Stomach (tissue), 9 donors: ENCODE results near the gene GPATCH1. TPM values are rescaled to one million over a fixed set of nuclear protein-coding genes. Genes with fewer than 3 reads are reported as not detected.

Source experiments
- DNase-seq, 2 donors: peaks; one replicate each; pipeline versions ENCODE4 v3.0.0 to v3.0.0-alpha.2; 2013 to 2019
- H3K27ac ChIP-seq, 5 donors: fragments of 200-600 bp in 4 of 5; sonication (generic) in 4 of 5; one replicate each; pipeline ENCODE4 v1.5.1; 2013 to 2019; ENCODE audit warnings: mild to moderate bottlenecking in 1 of 5, moderate library complexity in 1 of 5
- H3K27me3 ChIP-seq, 3 donors: fragments of 200-600 bp; sonication (generic); one replicate each; pipeline ENCODE4 v1.5.1; 2017 to 2019; ENCODE audit warnings: mixed run types in 1 of 3
- H3K36me3 ChIP-seq, 4 donors: fragments of 200-600 bp; sonication (generic); 1 replicate in 3 of 4; 2 replicates in 1 of 4; pipeline ENCODE4 v1.5.1; 2016 to 2019
- H3K4me1 ChIP-seq, 4 donors: fragments of 200-600 bp; sonication (generic); one replicate each; pipeline ENCODE4 v1.5.1; 2016 to 2019
- H3K4me3 ChIP-seq, 4 donors: fragments of 200-600 bp; sonication (generic) in 3 of 4; one replicate each; pipeline ENCODE4 v1.5.1; 2016 to 2019; ENCODE audit warnings: mild to moderate bottlenecking in 1 of 4
- H3K9me3 ChIP-seq, 4 donors: fragments of 200-600 bp; sonication (generic); one replicate each; pipeline ENCODE4 v1.5.1; 2016 to 2019
- CTCF ChIP-seq, 7 experiments: fragments of 450-650 bp in 4 of 7; fragments of 200-600 bp in 3 of 7; sonication (generic) in 3 of 7; IDR thresholded peaks; one replicate each; pipeline ENCODE4 v1.5.1; 2016 to 2019; ENCODE audit warnings: antibody characterized with exemption in 7 of 7, control low read depth in 2 of 7, mild to moderate bottlenecking in 1 of 7
- EP300 ChIP-seq: sonication (generic); formaldehyde crosslinking; IDR thresholded peaks from one replicate; pipeline ENCODE4 v1.6.1; 2017; ENCODE audit warnings: antibody characterized with exemption
- POLR2A ChIP-seq, 4 donors: fragments of 450-650 bp; IDR thresholded peaks; one replicate each; pipeline ENCODE4 v1.6.1; 2016; ENCODE audit warnings: antibody characterized with exemption in 4 of 4, control low read depth in 2 of 4, mild to moderate bottlenecking in 1 of 4, moderate library complexity in 1 of 4
- POLR2AphosphoS5 ChIP-seq, 3 donors: sonication (generic); formaldehyde crosslinking; IDR thresholded peaks; one replicate each; pipeline ENCODE4 v1.6.1; 2016; ENCODE audit warnings: antibody characterized with exemption in 3 of 3
- WGBS, 5 donors: extraction: QIAGEN DNeasy Blood & Tissue Kit in 3 of 5; methylation state at CpG; one replicate each; pipeline versions ENCODE4 v1.1.5 to v1.1.7; 2013 to 2018; 5-methylcytosine and 5-hydroxymethylcytosine counted together
- intact Hi-C: fragments of 100-400 bp; cut with DNase I; formaldehyde crosslinking; loops from one replicate; pipeline ENCODE4 v1.15.1; 2023; ENCODE audit warnings: low total_unique reads
- polyA plus RNA-seq, 3 donors: library from polyadenylated mRNA; stranded (reverse); fragments of 200-250 nt; gene quantifications; one replicate each; pipeline ENCODE4 v1.2.3, GENCODE V29; 2013
- total RNA-seq, 5 donors: library from RNA; depleted of rRNA; stranded (reverse); fragments of >200 nt; gene quantifications; one replicate each; pipeline versions ENCODE4 v1.1.0 to v1.2.3, GENCODE V29; 2014 to 2016
- donor health status: healthy with polysubstance abuse.
- donor health status: Bipolar disorder and iron deficiency.
- donor health status: healthy.

Gene GPATCH1
- total and polyA plus RNA-seq, 8 donors, result 1.2 to 31.5 (median 5.6) TPM

- no peak overlapping the region for H3K4me3 ChIP-seq
- no peaks in the 10 kb centered on the region for H3K4me1 ChIP-seq
- intact Hi-C loops, result no loop called here
- DNase-seq, result no peak
- H3K36me3 ChIP-seq, result peaks cover 53 to 100% (median 100%) of the 10 kb centered on the region in 4 donors
- TF ChIP-seq POLR2AphosphoS5 (IDR thresholded peaks at IDR 0.05), result no peak
- no peak for TF ChIP-seq POLR2A (IDR thresholded peaks at IDR 0.05)
- TF ChIP-seq EP300, result no peak
- no peak for TF ChIP-seq CTCF (IDR thresholded peaks at IDR 0.05)
- no peaks in the 10 kb centered on the region for H3K27me3 ChIP-seq
- H3K9me3 ChIP-seq, result no peaks in the 10 kb centered on the region
- no peak overlapping the region for H3K27ac ChIP-seq
- WGBS, 5 donors, result 73 to 80% (median 76%) methylated on average over 4 of the region's 4 CpGs
Observed at GRCh38 chr19:33114312-33114711, 33.3 kb downstream of the GPATCH1 start.

GRCh38 chr19:33117501-33117900 is 36.5 kb downstream of the GPATCH1 start:
- DNase-seq, result no peak
- no peaks in the 10 kb centered on the region for H3K9me3 ChIP-seq
- H3K27me3 ChIP-seq, result no peaks in the 10 kb centered on the region
- TF ChIP-seq POLR2A (IDR thresholded peaks at IDR 0.05), result no peak
- no peak for TF ChIP-seq CTCF (IDR thresholded peaks at IDR 0.05)
- no peak for TF ChIP-seq EP300
- no peak for TF ChIP-seq POLR2AphosphoS5 (IDR thresholded peaks at IDR 0.05)
- no peak overlapping the region for H3K27ac ChIP-seq
- no peak overlapping the region for H3K4me3 ChIP-seq
- intact Hi-C loops, result loop anchor here (5.0 kb wide), 1 partner anchor 140 kb away; no protein-coding TSS in a partner anchor
- H3K36me3 ChIP-seq, result peaks cover 39 to 93% (median 91%) of the 10 kb centered on the region in 4 donors
- 85 to 93% (median 89%) methylated on average over 8 of the region's 8 CpGs for WGBS, 5 donors
- H3K4me1 ChIP-seq, result no peaks in the 10 kb centered on the region

- intact Hi-C loops, result loop anchor here (5.0 kb wide), 1 partner anchor 141 kb away; no protein-coding TSS in a partner anchor
- Histone ChIP-seq H3K9me3 (no peaks in the 10 kb centered on the region), H3K36me3 (peaks cover 32 to 92% (median 89%) of the 10 kb centered on the region in 4 donors), H3K4me3 (no peak overlapping the region), H3K27me3 (no peaks in the 10 kb centered on the region), H3K4me1 (no peaks in the 10 kb centered on the region), H3K27ac (no peak overlapping the region)
- 92 to 96% (median 93%) methylated on average over 10 of the region's 10 CpGs for WGBS, 5 donors
- no peak for DNase-seq
- no peak for TF ChIP-seq CTCF (IDR thresholded peaks at IDR 0.05)
- TF ChIP-seq POLR2AphosphoS5 (IDR thresholded peaks at IDR 0.05), result no peak
Observed at GRCh38 chr19:33118643-33119042, 37.7 kb downstream of the GPATCH1 start.

- no peak for DNase-seq
Observed at GRCh38 chr19:33124207-33125098, 43.5 kb downstream of the GPATCH1 start.

More at GRCh38 chr19:33124207-33125098, 43.5 kb downstream of the GPATCH1 start:
- Histone ChIP-seq H3K27ac (no peak overlapping the region), H3K4me1 (peaks cover 0 to 5% (median 2%) of the 10 kb centered on the region in 4 donors), H3K9me3 (no peaks in the 10 kb centered on the region), H3K4me3 (no peak overlapping the region), H3K27me3 (no peaks in the 10 kb centered on the region), H3K36me3 (peaks cover 39 to 90% (median 82%) of the 10 kb centered on the region in 4 donors)
- no peak for TF ChIP-seq POLR2AphosphoS5 (IDR thresholded peaks at IDR 0.05)
- TF ChIP-seq EP300, result no peak
- no peak for TF ChIP-seq POLR2A (IDR thresholded peaks at IDR 0.05)
- no peak for TF ChIP-seq CTCF (IDR thresholded peaks at IDR 0.05)
- WGBS, 5 donors, result 70 to 80% (median 78%) methylated on average over 10 of the region's 10 CpGs
- intact Hi-C loops, result no loop called here
